ENCODE results near the gene KLF12. TPM values are rescaled to one million over a fixed set of nuclear protein-coding genes. Genes with fewer than 3 reads are reported as not detected.

Gene KLF12
- total RNA-seq, 2 experiments from 2014 or later = 69.5 to 74.7 TPM

DNA sequence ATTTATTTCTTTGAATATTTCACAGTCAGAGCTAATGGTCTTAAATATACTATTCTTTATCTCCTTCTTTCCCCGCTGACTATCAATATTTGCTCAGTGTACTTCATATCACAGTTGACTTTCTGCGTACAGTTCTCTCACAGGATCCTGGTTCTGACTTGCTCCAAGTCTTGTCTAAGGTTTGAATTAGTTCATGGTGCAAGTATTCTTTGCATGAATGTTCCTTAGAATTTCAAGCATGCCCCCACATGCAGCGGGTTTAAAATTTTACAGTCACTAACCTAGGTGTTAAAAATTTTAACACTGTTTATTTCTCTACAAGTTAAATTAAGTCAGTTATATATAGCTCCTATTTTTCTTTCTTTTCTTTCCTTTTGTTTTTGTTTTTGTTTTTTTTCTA lies 20.8 kb upstream of the KLF12 start:
- ChIA-PET CTCF (interaction anchor here (0.6 kb wide), 1 partner anchor 64 kb away, joined by 3 read pairs; no protein-coding TSS in a partner anchor), POLR2A (interaction anchor here (0.9 kb wide), 1 partner anchor 19 kb away, joined by 3 read pairs; no protein-coding TSS in a partner anchor)
- DNase-seq (no peak), ATAC-seq (ENCODE audit: poor library complexity) (no peak)
- Mint-ChIP-seq H3K27ac (no peak overlapping the region), H3K4me1 (ENCODE audit: low read depth) (no peaks in the 10 kb centered on the region), H3K36me3 (ENCODE audit: low read depth) (no peaks in the 10 kb centered on the region), H3K4me3 (no peak overlapping the region), H3K9me3 (no peaks in the 10 kb centered on the region), H3K27me3 (no peaks in the 10 kb centered on the region)
- TF ChIP-seq, protein P1, sequence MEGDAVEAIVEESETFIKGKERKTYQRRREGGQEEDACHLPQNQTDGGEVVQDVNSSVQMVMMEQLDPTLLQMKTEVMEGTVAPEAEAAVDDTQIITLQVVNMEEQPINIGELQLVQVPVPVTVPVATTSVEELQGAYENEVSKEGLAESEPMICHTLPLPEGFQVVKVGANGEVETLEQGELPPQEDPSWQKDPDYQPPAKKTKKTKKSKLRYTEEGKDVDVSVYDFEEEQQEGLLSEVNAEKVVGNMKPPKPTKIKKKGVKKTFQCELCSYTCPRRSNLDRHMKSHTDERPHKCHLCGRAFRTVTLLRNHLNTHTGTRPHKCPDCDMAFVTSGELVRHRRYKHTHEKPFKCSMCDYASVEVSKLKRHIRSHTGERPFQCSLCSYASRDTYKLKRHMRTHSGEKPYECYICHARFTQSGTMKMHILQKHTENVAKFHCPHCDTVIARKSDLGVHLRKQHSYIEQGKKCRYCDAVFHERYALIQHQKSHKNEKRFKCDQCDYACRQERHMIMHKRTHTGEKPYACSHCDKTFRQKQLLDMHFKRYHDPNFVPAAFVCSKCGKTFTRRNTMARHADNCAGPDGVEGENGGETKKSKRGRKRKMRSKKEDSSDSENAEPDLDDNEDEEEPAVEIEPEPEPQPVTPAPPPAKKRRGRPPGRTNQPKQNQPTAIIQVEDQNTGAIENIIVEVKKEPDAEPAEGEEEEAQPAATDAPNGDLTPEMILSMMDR (IDR thresholded peaks at IDR 0.05) = no peak
- Histone ChIP-seq H3K4me3 (ENCODE audit: low read length) (no peak overlapping the region), H3K27ac (ENCODE audit: low read depth in 1 of 2, low read length in 2 of 2) (no peak overlapping the region), H3K27me3 (ENCODE audit: control insufficient read depth in 1 of 2, insufficient read depth in 2 of 2, low read length in 2 of 2) (no peaks in the 10 kb centered on the region), H3K4me1 (ENCODE audit: insufficient read depth, low read length) (no peaks in the 10 kb centered on the region), H3K36me3 (ENCODE audit: insufficient read depth, low read length) (no peaks in the 10 kb centered on the region), H3K9me3 (ENCODE audit: control insufficient read depth in 1 of 2, insufficient read depth in 1 of 2, low read length in 2 of 2) (peaks cover 0 to 3% of the 10 kb centered on the region in 2 experiments)
- intact Hi-C loops (cut with DNase I, micrococcal nuclease) = no loop called here

DNA sequence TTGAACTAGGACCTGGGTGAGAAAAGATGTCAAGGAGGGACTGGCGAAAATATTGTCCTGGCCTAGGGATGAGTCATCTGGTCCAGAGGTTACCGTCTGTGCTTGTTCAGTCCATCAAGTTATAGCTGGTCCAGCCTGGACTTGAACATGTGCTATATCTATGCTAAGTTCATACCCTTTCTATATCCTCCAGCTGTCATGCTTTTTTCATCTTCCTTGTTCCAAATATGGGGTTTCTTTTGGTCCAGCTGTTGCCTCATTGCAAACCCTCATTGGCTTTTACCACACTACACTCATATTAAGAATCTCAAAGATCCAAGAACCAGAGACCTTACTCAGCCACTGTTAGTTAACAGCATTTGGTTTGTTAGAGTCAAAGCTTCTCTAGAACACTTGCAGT lies 19.1 kb upstream of the KLF12 start:
- ChIA-PET POLR2A (interaction anchor here (1.3 kb wide), 1 partner anchor 17 kb away, joined by 4 read pairs; no protein-coding TSS in a partner anchor), CTCF (interaction anchor here (0.8 to 1.3 kb wide), 3 partner anchors 11 to 26 kb away, joined by 3 read pairs; no protein-coding TSS in a partner anchor)
- no peaks in the 10 kb centered on the region for H3K27me3 ChIP-seq (ENCODE audit: control insufficient read depth in 1 of 2, insufficient read depth in 2 of 2, low read length in 2 of 2)
- Mint-ChIP-seq H3K9me3 (no peaks in the 10 kb centered on the region), H3K4me3 (no peak overlapping the region), H3K27me3 (no peaks in the 10 kb centered on the region), H3K36me3 (ENCODE audit: low read depth) (no peaks in the 10 kb centered on the region), H3K27ac (no peak overlapping the region), H3K4me1 (ENCODE audit: low read depth) (no peaks in the 10 kb centered on the region)
- no peak for DNase-seq
- H3K4me3 ChIP-seq (ENCODE audit: low read length) = no peak overlapping the region
- no peak overlapping the region for H3K27ac ChIP-seq (ENCODE audit: low read depth in 1 of 2, low read length in 2 of 2)
- intact Hi-C loops (cut with DNase I, micrococcal nuclease) = no loop called here
- TF ChIP-seq, protein P1 (IDR thresholded peaks at IDR 0.05) = no peak
- H3K9me3 ChIP-seq (ENCODE audit: control insufficient read depth in 1 of 2, insufficient read depth in 1 of 2, low read length in 2 of 2) = peaks cover 0 to 3% of the 10 kb centered on the region in 2 experiments
- H3K36me3 ChIP-seq (ENCODE audit: insufficient read depth, low read length) = no peaks in the 10 kb centered on the region
- H3K4me1 ChIP-seq (ENCODE audit: insufficient read depth, low read length) = no peaks in the 10 kb centered on the region
- ATAC-seq (ENCODE audit: poor library complexity) = no peak

DNA sequence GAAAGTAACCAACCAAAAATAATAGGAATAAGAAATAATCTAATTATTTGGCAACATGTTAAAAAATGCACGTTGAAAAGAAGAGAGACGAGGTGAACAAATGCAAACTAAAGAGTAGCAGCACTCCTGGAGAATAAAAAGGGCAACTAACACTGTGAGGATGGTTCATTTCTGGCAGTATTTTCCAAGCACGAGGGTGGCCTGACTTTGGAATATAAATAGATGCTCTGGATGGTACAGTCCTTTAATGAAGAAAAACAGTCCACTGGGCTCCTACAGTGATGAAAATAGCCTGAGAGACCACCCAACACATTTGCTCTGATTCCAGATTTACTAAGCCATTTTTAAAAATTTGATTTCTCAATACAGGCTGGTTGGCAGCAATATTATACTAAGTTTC lies 17.7 kb upstream of the KLF12 start:
- TF ChIP-seq, protein P1 (IDR thresholded peaks at IDR 0.05) = no peak
- H3K9me3 Mint-ChIP-seq = no peaks in the 10 kb centered on the region
- Histone ChIP-seq H3K4me1 (ENCODE audit: insufficient read depth, low read length) (no peaks in the 10 kb centered on the region), H3K9me3 (ENCODE audit: control insufficient read depth in 1 of 2, insufficient read depth in 1 of 2, low read length in 2 of 2) (no peaks in the 10 kb centered on the region), H3K27me3 (ENCODE audit: control insufficient read depth in 1 of 2, insufficient read depth in 2 of 2, low read length in 2 of 2) (no peaks in the 10 kb centered on the region), H3K27ac (ENCODE audit: low read depth in 1 of 2, low read length in 2 of 2) (no peak overlapping the region), H3K36me3 (ENCODE audit: insufficient read depth, low read length) (no peaks in the 10 kb centered on the region), H3K4me3 (ENCODE audit: low read length) (no peak overlapping the region)
- no peaks in the 10 kb centered on the region for H3K27me3 Mint-ChIP-seq
- ATAC-seq (ENCODE audit: poor library complexity) = no peak
- DNase-seq = no peak
- H3K36me3 Mint-ChIP-seq (ENCODE audit: low read depth) = no peaks in the 10 kb centered on the region
- intact Hi-C loops (cut with DNase I, micrococcal nuclease) = no loop called here
- ChIA-PET CTCF (no interaction called here), POLR2A (interaction anchor here (1.1 to 1.3 kb wide), 2 partner anchors 16 to 136 kb away, joined by 4 read pairs; no protein-coding TSS in a partner anchor)
- no peaks in the 10 kb centered on the region for H3K4me1 Mint-ChIP-seq (ENCODE audit: low read depth)
- H3K27ac Mint-ChIP-seq = no peak overlapping the region
- H3K4me3 Mint-ChIP-seq = no peak overlapping the region

Measured in CD4-positive, alpha-beta T cell (primary cell).